Erythroblast (primary cell): Measurements from ENCODE around the gene SNX25.

ENCODE experiments used
- GATA1 ChIP-seq: IDR thresholded peaks from 2 replicates; pipeline ENCODE4 v1.6.1; 2011; ENCODE audit warnings: low read depth, mild to moderate bottlenecking, control low read depth, low read length, moderate library complexity
- POLR2A ChIP-seq: IDR thresholded peaks from 2 replicates; pipeline ENCODE4 v1.6.1; 2011; ENCODE audit warnings: mild to moderate bottlenecking, low read length

DNA sequence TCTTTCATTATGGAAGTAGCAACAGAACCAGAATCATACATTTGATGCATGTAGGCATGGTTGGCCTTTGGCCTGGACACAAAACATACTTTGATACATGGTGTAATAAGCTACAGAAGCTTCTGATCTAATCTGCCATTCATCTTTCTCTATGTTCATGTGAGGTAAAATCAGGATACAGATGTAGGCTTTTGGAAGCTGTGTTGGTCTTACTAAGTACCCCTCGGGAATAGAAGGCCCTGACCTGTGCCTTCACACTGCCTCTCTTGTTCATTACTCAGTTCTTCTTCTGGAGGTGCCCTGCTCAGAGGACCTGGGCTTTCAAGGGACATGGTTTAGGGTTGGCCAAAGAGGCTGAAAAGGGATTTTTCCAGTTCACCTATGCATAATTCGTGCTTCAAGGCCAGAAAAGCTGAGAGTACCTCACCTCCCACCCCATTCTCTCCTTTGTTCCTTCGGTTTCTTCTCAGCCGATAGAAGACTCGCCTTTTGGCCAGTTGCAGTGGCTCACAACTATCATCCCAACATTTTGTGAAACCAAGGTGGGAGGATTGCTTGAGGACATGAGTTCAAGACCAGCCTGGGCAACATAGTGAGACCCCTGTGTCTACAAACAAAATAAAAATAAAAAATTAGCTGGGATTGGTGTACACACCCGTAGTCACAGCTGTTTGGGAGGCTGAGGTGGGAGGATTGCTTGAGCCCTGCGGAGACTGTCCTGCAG lies 25.9 kb downstream of the SNX25 start:
- TF ChIP-seq POLR2A (no peak), GATA1 (no peak)
